ENCODE results near the gene ATP6V1C2.
"Not testable (repeated sequence)": the region's sequence is repeated elsewhere in the genome, so short reads cannot be mapped to it uniquely, and the experiment has no call there.

ATP6V1C2 gene

GRCh38 chr2:10788855-10789254, 67.4 kb downstream of the ATP6V1C2 start:
- no peak for DNase-seq

- DNase-seq = no peak
Measured at GRCh38 chr2:10790228-10790973, 69.0 kb downstream of the ATP6V1C2 start.

- DNase-seq = no peak
Measured at GRCh38 chr2:10792001-10792634, 70.7 kb downstream of the ATP6V1C2 start.

DNA sequence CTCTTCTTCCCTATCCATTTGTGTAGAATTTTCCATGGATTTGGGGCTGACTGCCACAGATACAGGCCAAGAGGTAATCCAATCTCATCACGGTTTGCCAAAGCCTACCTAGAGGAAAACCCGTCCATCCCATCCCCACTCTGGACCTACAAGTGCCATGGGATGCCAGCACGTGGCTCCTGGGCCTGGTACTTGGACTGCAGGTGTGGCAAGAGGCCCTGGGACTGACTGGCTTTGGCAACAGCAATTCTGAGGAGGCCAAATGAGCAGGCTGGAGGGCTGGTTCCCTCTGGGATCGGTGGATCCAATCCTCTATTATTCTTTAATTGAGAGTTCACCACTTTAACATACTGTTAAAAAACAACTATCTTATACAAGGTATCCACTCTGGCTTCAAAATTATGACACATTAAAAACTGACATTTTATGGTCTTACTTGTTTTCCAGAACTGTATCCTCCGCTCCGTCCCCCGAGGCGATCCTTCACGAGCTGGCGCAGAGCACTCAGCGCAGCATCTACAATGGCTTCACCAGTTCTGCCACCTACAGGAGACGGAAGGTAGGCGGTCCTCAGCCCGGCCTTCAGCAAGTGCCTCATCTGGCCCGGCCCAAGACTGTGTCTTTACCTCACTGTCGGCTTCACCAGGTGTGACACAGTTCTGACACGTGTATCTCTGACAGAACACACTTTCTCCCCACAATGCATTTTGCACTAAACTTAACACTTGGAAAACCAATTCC, 71.4 kb downstream of the ATP6V1C2 start:
- no peak for DNase-seq

GRCh38 chr2:10793816-10794215, 72.4 kb downstream of the ATP6V1C2 start:
- DNase-seq = no peak

DNA sequence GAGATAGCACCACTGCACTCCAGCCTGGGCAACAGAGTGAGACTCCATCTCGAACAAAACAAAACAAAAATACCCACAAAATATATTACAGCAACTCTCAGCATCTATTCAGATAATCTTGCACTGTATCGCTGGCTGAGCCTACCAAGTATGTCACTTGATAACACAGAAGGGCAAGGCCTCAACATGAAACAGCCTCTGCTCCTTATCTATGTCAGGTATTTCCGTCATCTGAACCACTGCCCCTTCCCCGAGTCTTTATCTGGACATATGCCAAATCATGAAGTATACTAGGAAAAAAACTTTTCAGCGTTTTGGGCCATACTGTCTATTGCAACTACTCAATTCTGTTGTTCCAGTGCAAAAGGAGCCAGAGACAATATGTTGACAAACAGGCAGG, 73.4 kb downstream of the ATP6V1C2 start:
- no peak for DNase-seq

DNA sequence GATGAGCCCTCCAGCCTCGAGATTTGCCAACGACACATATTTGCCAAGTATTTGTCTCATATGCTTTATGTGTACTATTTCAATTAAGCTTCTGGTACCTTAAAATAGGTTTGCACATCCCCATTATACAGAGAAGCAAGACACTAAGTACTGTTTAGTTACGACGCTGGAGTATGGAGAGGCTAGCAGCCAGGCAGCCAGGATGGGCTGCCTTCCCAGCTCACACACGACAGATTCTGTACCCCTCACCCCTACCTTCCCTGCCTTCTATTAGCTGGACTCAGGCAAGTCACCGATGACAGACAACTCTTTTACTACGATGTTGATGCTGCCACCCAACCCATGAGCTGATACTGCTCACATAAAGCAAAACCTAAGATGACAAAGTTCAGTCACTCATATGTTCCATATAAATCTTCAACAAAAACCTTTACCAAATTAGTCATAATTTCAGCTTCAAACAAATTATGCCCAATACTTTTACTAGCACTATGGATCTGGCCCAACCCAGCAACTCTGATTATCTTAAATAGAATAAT, 74.1 kb downstream of the ATP6V1C2 start:
- DNase-seq = no peak

GRCh38 chr2:10796703-10797102, 75.3 kb downstream of the ATP6V1C2 start:
- DNase-seq = no peak

GRCh38 chr2:10798783-10799182, 77.4 kb downstream of the ATP6V1C2 start:
- DNase-seq = no peak

- no peak for DNase-seq
Measured at GRCh38 chr2:10800163-10800562, 78.7 kb downstream of the ATP6V1C2 start.

GRCh38 chr2:10802657-10803056, 81.2 kb downstream of the ATP6V1C2 start:
- no peak for DNase-seq

GRCh38 chr2:10805990-10806389, 84.6 kb downstream of the ATP6V1C2 start:
- not testable (repeated sequence) for DNase-seq

GRCh38 chr2:10806543-10806942, 85.1 kb downstream of the ATP6V1C2 start:
- no peak for DNase-seq

GRCh38 chr2:10810202-10811161, 89.1 kb downstream of the ATP6V1C2 start:
- no peak for DNase-seq

GRCh38 chr2:10811517-10811916, 90.1 kb downstream of the ATP6V1C2 start:
- DNase-seq = no peak

DNA sequence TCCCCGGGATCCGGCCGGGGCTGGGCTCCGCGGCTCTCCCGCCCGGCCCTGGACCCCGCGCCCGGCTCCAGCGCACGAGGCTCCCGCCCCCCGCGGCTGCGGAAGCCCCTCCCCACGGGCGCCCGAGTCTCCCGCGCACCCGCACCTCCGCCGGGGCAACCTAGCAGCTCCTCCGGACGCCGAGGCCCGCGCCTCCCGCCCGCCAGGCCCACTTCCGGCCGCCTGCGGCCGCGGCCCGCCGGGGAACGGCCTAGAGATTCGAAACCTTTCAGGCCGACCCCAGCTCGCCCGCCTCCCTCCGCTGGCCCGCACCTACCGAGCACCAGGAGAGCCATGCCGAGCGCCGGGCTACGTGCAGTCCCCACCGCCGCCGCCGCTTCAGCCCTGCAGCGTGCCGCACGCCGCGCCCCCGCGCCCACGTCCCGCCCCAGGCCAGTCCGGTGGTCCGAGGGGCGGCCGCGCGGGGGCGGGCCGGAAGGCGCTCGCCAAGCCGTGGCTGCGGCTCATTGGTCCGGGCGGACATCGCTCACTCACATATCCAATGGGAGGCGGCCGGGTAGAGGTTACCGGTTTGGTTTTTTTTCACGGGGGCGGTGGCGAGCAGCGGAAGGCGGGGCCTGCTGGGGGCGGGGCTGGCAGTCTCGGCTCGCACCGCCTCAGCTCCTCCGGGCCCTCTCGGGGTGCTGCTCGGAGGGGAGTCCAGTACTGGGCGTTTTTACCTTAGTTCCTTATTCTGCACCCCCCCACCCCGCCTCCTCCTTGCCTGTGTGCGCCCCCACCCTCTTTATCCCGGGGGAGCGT, 91.1 kb downstream of the ATP6V1C2 start, which contains the start of gene PDIA6:
PDIA6 (minus strand) TSS at position 424 of the 801 bp plus-strand sequence; CDS start at position 335, 89 bp downstream.
- DNase-seq = peak; percentile 55

- not testable (repeated sequence) for DNase-seq
Measured at GRCh38 chr2:10813163-10814138, 92.0 kb downstream of the ATP6V1C2 start.

DNA sequence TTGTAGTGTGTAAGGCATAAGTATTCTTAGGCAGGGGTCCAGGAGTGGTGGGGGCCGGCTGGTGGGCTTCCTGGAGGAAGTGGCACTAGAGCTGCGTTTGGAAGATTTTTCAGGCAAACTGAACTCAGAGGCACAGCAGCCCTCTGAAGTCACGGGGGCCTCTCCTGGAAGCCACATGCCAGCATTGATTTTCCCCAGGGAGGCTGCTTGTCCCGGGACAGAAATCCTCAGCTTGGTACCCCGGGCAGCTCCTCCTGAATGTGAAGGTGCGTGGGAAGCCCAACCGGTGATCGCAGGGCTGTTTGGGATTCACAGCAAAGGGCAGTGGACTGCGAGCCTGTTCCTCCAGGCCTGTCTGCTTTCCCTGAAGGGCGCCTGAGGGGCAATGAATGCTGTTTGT, 92.7 kb downstream of the ATP6V1C2 start:
- DNase-seq = no peak

- no peak for DNase-seq
Measured at GRCh38 chr2:10814571-10815331, 93.3 kb downstream of the ATP6V1C2 start.

Measured in SIG-M5 (cell line).